ENCODE data around the gene GOT1. TPM values are rescaled to one million over a fixed set of nuclear protein-coding genes. Genes with fewer than 3 reads are reported as not detected.

Gene GOT1
- total RNA-seq, 1 experiment from 2014 or later: 59.8 TPM

GRCh38 chr10:99444383-99445045, 14.1 kb upstream of the GOT1 start:
- H3K4me3 ChIP-seq (ENCODE audit: low read depth, low read length): no peak overlapping the region
- no peak for TF ChIP-seq CTCF (IDR thresholded peaks at IDR 0.05; ENCODE audit: insufficient read depth in 1 of 2, low read depth in 1 of 2, low read length in 1 of 2, severe bottlenecking in 1 of 2, unreplicated experiment in 1 of 2)
- ChIA-PET POLR2A (no interaction called here), CTCF (no interaction called here)
- H3K9me3 Mint-ChIP-seq (ENCODE audit: unreplicated experiment): no peaks in the 10 kb centered on the region
- H3K27me3 Mint-ChIP-seq (ENCODE audit: insufficient read depth, unreplicated experiment): peaks cover 3% of the 10 kb centered on the region
- no peak overlapping the region for H3K27ac Mint-ChIP-seq (ENCODE audit: unreplicated experiment)
- H3K27me3 ChIP-seq (replicated peaks; ENCODE audit: control insufficient read depth, insufficient read depth, low read length): no peaks in the 10 kb centered on the region
- BruUV-seq (replicated peaks): no TSS peak
- H3K4me1 ChIP-seq: no peaks in the 10 kb centered on the region
- no peaks in the 10 kb centered on the region for H3K36me3 Mint-ChIP-seq (ENCODE audit: insufficient read depth, unreplicated experiment)
- H3K4me1 Mint-ChIP-seq (ENCODE audit: low read depth, unreplicated experiment): no peaks in the 10 kb centered on the region
- no peak for DNase-seq
- H3K4me3 Mint-ChIP-seq (ENCODE audit: unreplicated experiment): no peak overlapping the region
- no peaks in the 10 kb centered on the region for H3K9me3 ChIP-seq
- no peaks in the 10 kb centered on the region for H3K36me3 ChIP-seq (ENCODE audit: control insufficient read depth, insufficient read depth, low read length)
- intact Hi-C loops (cut with micrococcal nuclease; ENCODE audit: unreplicated experiment): no loop called here

- H3K27ac Mint-ChIP-seq (ENCODE audit: unreplicated experiment): no peak overlapping the region
- peaks cover 3% of the 10 kb centered on the region for H3K27me3 Mint-ChIP-seq (ENCODE audit: insufficient read depth, unreplicated experiment)
- POLR2A ChIA-PET: no interaction called here
- CTCF ChIA-PET: no interaction called here
- intact Hi-C loops (cut with micrococcal nuclease; ENCODE audit: unreplicated experiment): no loop called here
- Histone ChIP-seq H3K27me3 (replicated peaks; ENCODE audit: control insufficient read depth, insufficient read depth, low read length) (no peaks in the 10 kb centered on the region), H3K36me3 (ENCODE audit: control insufficient read depth, insufficient read depth, low read length) (no peaks in the 10 kb centered on the region), H3K4me3 (ENCODE audit: low read depth, low read length) (no peak overlapping the region), H3K9me3 (no peaks in the 10 kb centered on the region), H3K4me1 (no peaks in the 10 kb centered on the region)
- DNase-seq: no peak
- H3K9me3 Mint-ChIP-seq (ENCODE audit: unreplicated experiment): no peaks in the 10 kb centered on the region
- no TSS peak for BruUV-seq (replicated peaks)
- no peak for TF ChIP-seq CTCF (IDR thresholded peaks at IDR 0.05; ENCODE audit: insufficient read depth in 1 of 2, low read depth in 1 of 2, low read length in 1 of 2, severe bottlenecking in 1 of 2, unreplicated experiment in 1 of 2)
- no peaks in the 10 kb centered on the region for H3K4me1 Mint-ChIP-seq (ENCODE audit: low read depth, unreplicated experiment)
- no peaks in the 10 kb centered on the region for H3K36me3 Mint-ChIP-seq (ENCODE audit: insufficient read depth, unreplicated experiment)
- H3K4me3 Mint-ChIP-seq (ENCODE audit: unreplicated experiment): no peak overlapping the region
Measured at GRCh38 chr10:99443500-99443899, 13.1 kb upstream of the GOT1 start.

- TF ChIP-seq CTCF (IDR thresholded peaks at IDR 0.05; ENCODE audit: insufficient read depth in 1 of 2, low read depth in 1 of 2, low read length in 1 of 2, severe bottlenecking in 1 of 2, unreplicated experiment in 1 of 2): no peak
- no peaks in the 10 kb centered on the region for H3K36me3 Mint-ChIP-seq (ENCODE audit: insufficient read depth, unreplicated experiment)
- POLR2A ChIA-PET: no interaction called here
Measured at GRCh38 chr10:99442394-99442793, 12.0 kb upstream of the GOT1 start.

More at GRCh38 chr10:99442394-99442793, 12.0 kb upstream of the GOT1 start:
- Histone ChIP-seq H3K4me1 (no peaks in the 10 kb centered on the region), H3K9me3 (no peaks in the 10 kb centered on the region), H3K27me3 (replicated peaks; ENCODE audit: control insufficient read depth, insufficient read depth, low read length) (no peaks in the 10 kb centered on the region), H3K4me3 (ENCODE audit: low read depth, low read length) (no peak overlapping the region), H3K36me3 (ENCODE audit: control insufficient read depth, insufficient read depth, low read length) (no peaks in the 10 kb centered on the region)
- intact Hi-C loops (cut with micrococcal nuclease; ENCODE audit: unreplicated experiment): no loop called here
- peaks cover 3% of the 10 kb centered on the region for H3K27me3 Mint-ChIP-seq (ENCODE audit: insufficient read depth, unreplicated experiment)
- no peak for DNase-seq
- H3K27ac Mint-ChIP-seq (ENCODE audit: unreplicated experiment): no peak overlapping the region
- BruUV-seq (replicated peaks): no TSS peak
- H3K4me3 Mint-ChIP-seq (ENCODE audit: unreplicated experiment): no peak overlapping the region
- no peaks in the 10 kb centered on the region for H3K4me1 Mint-ChIP-seq (ENCODE audit: low read depth, unreplicated experiment)
- CTCF ChIA-PET: no interaction called here
- H3K9me3 Mint-ChIP-seq (ENCODE audit: unreplicated experiment): no peaks in the 10 kb centered on the region

Measured in Caco-2 (cell line).